IPS DF 6.9 (cell line): Measurements from ENCODE around the gene FAM237B.

Experiments used
- DNase-seq: peaks from one replicate; pipeline ENCODE4 v3.0.0-alpha.2; 2013; ENCODE audit warnings: low read depth, low spot score
- H3K27ac ChIP-seq: one replicate; pipeline ENCODE4 v1.5.1; 2013; ENCODE audit warnings: low read length, control low read depth
- H3K27me3 ChIP-seq: 2 replicates; pipeline ENCODE4 v1.6.1; 2013; ENCODE audit warnings: mild to moderate bottlenecking, low read length; ENCODE audit not compliant: control insufficient read depth, insufficient read depth
- H3K36me3 ChIP-seq: 2 replicates; pipeline ENCODE4 v1.6.1; 2013; ENCODE audit warnings: low read length; ENCODE audit not compliant: control insufficient read depth, insufficient read depth
- H3K4me1 ChIP-seq: 2 replicates; pipeline ENCODE4 v1.6.1; 2013; ENCODE audit warnings: low read length; ENCODE audit not compliant: control insufficient read depth, insufficient read depth
- H3K4me3 ChIP-seq: 2 replicates; pipeline ENCODE4 v1.5.1; 2013; ENCODE audit warnings: mild to moderate bottlenecking, low read length
- H3K9me3 ChIP-seq: 2 replicates; pipeline ENCODE4 v1.6.1; 2013; ENCODE audit warnings: low read length, inconsistent platforms; ENCODE audit not compliant: control insufficient read depth, insufficient read depth
- WGBS: extraction: QIAGEN DNeasy Blood & Tissue Kit; methylation state at CpG from one replicate; pipeline ENCODE4 v1.1.7; 2013; ENCODE audit warnings: mixed read lengths, missing lambda C conversion rate; ENCODE audit not compliant: insufficient read length, insufficient coverage; 5-methylcytosine and 5-hydroxymethylcytosine counted together

Gene FAM237B

GRCh38 chr7:90267263-90267858 lies 53.7 kb downstream of the FAM237B start:
- no peak for DNase-seq
- no peak overlapping the region for H3K27ac ChIP-seq
- H3K4me1 ChIP-seq: no peaks in the 10 kb centered on the region
- WGBS: no CpG with 5 or more reads among the region's 5 CpGs
- H3K9me3 ChIP-seq: no peaks in the 10 kb centered on the region
- H3K36me3 ChIP-seq: no peaks in the 10 kb centered on the region
- H3K27me3 ChIP-seq: no peaks in the 10 kb centered on the region
- no peak overlapping the region for H3K4me3 ChIP-seq

DNA sequence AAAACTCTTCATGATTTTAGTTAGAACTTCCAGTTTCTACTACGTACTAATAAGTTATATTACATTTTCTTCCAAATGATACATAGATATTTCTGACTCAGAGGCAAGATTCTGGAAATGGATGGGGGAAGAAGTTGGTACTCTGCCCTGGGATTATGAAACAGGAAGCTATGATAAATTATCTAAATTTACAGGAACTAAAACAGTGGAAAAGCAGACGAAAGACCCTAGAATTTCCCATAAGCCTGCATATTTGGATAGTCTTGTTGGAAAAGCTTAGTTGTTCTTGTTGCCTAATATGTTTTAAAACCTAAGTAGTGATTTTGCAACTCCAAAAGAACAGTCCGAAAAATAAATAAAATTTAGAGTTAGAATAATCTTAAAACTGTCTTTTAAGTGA lies 54.3 kb downstream of the FAM237B start:
- no peaks in the 10 kb centered on the region for H3K4me1 ChIP-seq
- H3K9me3 ChIP-seq: no peaks in the 10 kb centered on the region
- H3K4me3 ChIP-seq: no peak overlapping the region
- no peaks in the 10 kb centered on the region for H3K27me3 ChIP-seq
- DNase-seq: no peak
- WGBS: no CpG with 5 or more reads among the region's 3 CpGs
- H3K27ac ChIP-seq: no peak overlapping the region
- H3K36me3 ChIP-seq: no peaks in the 10 kb centered on the region
